ENCODE data around the gene SUZ12.
A peak's percentile ranks its signal among the peaks of the same experiment; 100 is the strongest.

Gene SUZ12

DNA sequence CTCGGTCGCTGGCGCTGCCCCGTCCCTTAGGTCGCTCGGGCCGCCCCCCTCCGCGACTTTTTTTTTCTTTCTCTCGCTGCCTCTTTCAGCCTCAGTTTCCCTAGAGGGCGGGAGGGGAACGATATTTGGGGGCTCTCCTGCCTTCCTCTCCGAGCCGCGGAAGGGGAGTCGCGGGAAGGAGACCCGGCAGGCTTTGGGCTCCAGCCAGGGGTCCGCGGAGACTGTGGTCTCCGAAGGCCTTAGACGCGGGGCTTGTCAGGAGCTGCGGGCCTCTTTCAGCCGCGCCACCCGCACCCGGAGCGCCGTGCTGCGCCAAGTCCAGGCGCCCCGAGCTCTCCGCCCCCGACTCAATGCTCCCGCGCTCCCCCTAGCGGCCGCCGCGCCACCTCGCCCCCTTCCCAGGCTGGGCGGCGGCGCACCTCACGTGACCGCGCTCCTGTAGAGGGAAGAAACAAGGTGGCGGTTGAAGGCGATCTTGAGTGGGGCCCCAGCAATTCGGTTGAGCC, 70.2 kb downstream of the SUZ12 start, which contains the start of gene LRRC37B (continued):
- TF ChIP-seq ZNF596 (tag by site-specific recombination; IDR thresholded peaks at IDR 0.05) (no peak), ZNF214 (tag by site-specific recombination; IDR thresholded peaks at IDR 0.05; ENCODE audit: borderline replicate concordance) (no peak), ZFHX2 (tag by site-specific recombination; conservative IDR thresholded peaks at IDR 0.05) (peak; percentile 89), ZBTB48 (tag by site-specific recombination; IDR thresholded peaks at IDR 0.05) (no peak), GLI4 (tag by site-specific recombination; IDR thresholded peaks at IDR 0.05) (no peak), MEIS1 (CRISPR knock-in tag; IDR thresholded peaks at IDR 0.05; ENCODE audit: borderline replicate concordance) (no peak), BCL11A (tag by site-specific recombination; IDR thresholded peaks at IDR 0.05; ENCODE audit: low read depth) (no peak), OVOL3 (tag by site-specific recombination; IDR thresholded peaks at IDR 0.05) (no peak), ZNF701 (tag by site-specific recombination; IDR thresholded peaks at IDR 0.05) (no peak), ZNF571 (tag by site-specific recombination; IDR thresholded peaks at IDR 0.05) (no peak), OSR2 (tag by site-specific recombination; IDR thresholded peaks at IDR 0.05) (0 out of 2 replicates have a peak, but pooled peaks have one; percentile 12), ZNF19 (tag by site-specific recombination; IDR thresholded peaks at IDR 0.05; ENCODE audit: low read depth) (no peak), REPIN1 (tag by site-specific recombination; IDR thresholded peaks at IDR 0.05; ENCODE audit: low read depth) (no peak), ZNF423 (tag by site-specific recombination; IDR thresholded peaks at IDR 0.05) (0 out of 2 replicates have a peak, but pooled peaks have one; percentile 46), ZNF175 (tag by site-specific recombination; IDR thresholded peaks at IDR 0.05) (no peak), ZNF48 (tag by site-specific recombination; IDR thresholded peaks at IDR 0.05) (no peak), ZNF302 (tag by site-specific recombination; IDR thresholded peaks at IDR 0.05; ENCODE audit: low read depth) (no peak), ZNF426 (tag by site-specific recombination; IDR thresholded peaks at IDR 0.05) (no peak), ZNF664 (tag by site-specific recombination; IDR thresholded peaks at IDR 0.05) (no peak), ZNF585B (tag by site-specific recombination; IDR thresholded peaks at IDR 0.05) (no peak), ZNF157 (tag by site-specific recombination; IDR thresholded peaks at IDR 0.05) (no peak), KLF10 (tag by site-specific recombination; IDR thresholded peaks at IDR 0.05) (peak; percentile 21; the same call in 1 of the 2 replicates), ZNF114 (tag by site-specific recombination; IDR thresholded peaks at IDR 0.05) (no peak), ZNF174 (tag by site-specific recombination; IDR thresholded peaks at IDR 0.05) (no peak), ZSCAN23 (tag by site-specific recombination; IDR thresholded peaks at IDR 0.05) (no peak), BCL11B (tag by site-specific recombination; IDR thresholded peaks at IDR 0.05; ENCODE audit: low read depth) (no peak), GFI1B (tag by site-specific recombination; IDR thresholded peaks at IDR 0.05) (no peak), MZF1 (tag by site-specific recombination; IDR thresholded peaks at IDR 0.05; ENCODE audit: borderline replicate concordance) (no peak), WT1 (tag by site-specific recombination; IDR thresholded peaks at IDR 0.05) (no peak)
- TF ChIP-seq, protein P1, sequence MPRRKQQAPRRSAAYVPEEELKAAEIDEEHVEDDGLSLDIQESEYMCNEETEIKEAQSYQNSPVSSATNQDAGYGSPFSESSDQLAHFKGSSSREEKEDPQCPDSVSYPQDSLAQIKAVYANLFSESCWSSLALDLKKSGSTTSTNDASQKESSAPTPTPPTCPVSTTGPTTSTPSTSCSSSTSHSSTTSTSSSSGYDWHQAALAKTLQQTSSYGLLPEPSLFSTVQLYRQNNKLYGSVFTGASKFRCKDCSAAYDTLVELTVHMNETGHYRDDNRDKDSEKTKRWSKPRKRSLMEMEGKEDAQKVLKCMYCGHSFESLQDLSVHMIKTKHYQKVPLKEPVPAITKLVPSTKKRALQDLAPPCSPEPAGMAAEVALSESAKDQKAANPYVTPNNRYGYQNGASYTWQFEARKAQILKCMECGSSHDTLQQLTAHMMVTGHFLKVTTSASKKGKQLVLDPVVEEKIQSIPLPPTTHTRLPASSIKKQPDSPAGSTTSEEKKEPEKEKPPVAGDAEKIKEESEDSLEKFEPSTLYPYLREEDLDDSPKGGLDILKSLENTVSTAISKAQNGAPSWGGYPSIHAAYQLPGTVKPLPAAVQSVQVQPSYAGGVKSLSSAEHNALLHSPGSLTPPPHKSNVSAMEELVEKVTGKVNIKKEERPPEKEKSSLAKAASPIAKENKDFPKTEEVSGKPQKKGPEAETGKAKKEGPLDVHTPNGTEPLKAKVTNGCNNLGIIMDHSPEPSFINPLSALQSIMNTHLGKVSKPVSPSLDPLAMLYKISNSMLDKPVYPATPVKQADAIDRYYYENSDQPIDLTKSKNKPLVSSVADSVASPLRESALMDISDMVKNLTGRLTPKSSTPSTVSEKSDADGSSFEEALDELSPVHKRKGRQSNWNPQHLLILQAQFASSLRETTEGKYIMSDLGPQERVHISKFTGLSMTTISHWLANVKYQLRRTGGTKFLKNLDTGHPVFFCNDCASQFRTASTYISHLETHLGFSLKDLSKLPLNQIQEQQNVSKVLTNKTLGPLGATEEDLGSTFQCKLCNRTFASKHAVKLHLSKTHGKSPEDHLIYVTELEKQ (tag by site-specific recombination; IDR thresholded peaks at IDR 0.05; ENCODE audit: borderline replicate concordance): no peak
- TF ChIP-seq, protein P2, sequence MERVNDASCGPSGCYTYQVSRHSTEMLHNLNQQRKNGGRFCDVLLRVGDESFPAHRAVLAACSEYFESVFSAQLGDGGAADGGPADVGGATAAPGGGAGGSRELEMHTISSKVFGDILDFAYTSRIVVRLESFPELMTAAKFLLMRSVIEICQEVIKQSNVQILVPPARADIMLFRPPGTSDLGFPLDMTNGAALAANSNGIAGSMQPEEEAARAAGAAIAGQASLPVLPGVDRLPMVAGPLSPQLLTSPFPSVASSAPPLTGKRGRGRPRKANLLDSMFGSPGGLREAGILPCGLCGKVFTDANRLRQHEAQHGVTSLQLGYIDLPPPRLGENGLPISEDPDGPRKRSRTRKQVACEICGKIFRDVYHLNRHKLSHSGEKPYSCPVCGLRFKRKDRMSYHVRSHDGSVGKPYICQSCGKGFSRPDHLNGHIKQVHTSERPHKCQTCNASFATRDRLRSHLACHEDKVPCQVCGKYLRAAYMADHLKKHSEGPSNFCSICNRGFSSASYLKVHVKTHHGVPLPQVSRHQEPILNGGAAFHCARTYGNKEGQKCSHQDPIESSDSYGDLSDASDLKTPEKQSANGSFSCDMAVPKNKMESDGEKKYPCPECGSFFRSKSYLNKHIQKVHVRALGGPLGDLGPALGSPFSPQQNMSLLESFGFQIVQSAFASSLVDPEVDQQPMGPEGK (tag by site-specific recombination; IDR thresholded peaks at IDR 0.05): peak; percentile 87
- TF ChIP-seq, protein P3, sequence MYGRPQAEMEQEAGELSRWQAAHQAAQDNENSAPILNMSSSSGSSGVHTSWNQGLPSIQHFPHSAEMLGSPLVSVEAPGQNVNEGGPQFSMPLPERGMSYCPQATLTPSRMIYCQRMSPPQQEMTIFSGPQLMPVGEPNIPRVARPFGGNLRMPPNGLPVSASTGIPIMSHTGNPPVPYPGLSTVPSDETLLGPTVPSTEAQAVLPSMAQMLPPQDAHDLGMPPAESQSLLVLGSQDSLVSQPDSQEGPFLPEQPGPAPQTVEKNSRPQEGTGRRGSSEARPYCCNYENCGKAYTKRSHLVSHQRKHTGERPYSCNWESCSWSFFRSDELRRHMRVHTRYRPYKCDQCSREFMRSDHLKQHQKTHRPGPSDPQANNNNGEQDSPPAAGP (tag by site-specific recombination; IDR thresholded peaks at IDR 0.05): peak; percentile 80
- TF ChIP-seq, protein P4, sequence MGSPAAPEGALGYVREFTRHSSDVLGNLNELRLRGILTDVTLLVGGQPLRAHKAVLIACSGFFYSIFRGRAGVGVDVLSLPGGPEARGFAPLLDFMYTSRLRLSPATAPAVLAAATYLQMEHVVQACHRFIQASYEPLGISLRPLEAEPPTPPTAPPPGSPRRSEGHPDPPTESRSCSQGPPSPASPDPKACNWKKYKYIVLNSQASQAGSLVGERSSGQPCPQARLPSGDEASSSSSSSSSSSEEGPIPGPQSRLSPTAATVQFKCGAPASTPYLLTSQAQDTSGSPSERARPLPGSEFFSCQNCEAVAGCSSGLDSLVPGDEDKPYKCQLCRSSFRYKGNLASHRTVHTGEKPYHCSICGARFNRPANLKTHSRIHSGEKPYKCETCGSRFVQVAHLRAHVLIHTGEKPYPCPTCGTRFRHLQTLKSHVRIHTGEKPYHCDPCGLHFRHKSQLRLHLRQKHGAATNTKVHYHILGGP (tag by site-specific recombination; IDR thresholded peaks at IDR 0.05): no peak
- TF ChIP-seq, protein P5, sequence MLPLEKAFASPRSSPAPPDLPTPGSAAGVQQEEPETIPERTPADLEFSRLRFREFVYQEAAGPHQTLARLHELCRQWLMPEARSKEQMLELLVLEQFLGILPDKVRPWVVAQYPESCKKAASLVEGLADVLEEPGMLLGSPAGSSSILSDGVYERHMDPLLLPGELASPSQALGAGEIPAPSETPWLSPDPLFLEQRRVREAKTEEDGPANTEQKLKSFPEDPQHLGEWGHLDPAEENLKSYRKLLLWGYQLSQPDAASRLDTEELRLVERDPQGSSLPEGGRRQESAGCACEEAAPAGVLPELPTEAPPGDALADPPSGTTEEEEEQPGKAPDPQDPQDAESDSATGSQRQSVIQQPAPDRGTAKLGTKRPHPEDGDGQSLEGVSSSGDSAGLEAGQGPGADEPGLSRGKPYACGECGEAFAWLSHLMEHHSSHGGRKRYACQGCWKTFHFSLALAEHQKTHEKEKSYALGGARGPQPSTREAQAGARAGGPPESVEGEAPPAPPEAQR (tag by site-specific recombination; IDR thresholded peaks at IDR 0.05): no peak
